GM23248 (cell line): ENCODE measurements around the gene CAPN11. TPM values are rescaled to one million over a fixed set of nuclear protein-coding genes. Genes with fewer than 3 reads are reported as not detected.

Source experiments
- DNase-seq: peaks from one replicate; pipeline ENCODE4 v3.0.0-alpha.2; 2015
- H2AFZ ChIP-seq: fragments of 200-600 bp; sonication (generic); 2 replicates; pipeline ENCODE4 v1.6.1; 2016; ENCODE audit warnings: antibody characterized with exemption
- H3F3A ChIP-seq: fragments of 200-600 bp; sonication (generic); 2 replicates; pipeline ENCODE4 v1.6.1; 2016; ENCODE audit warnings: mild to moderate bottlenecking, antibody characterized with exemption, mixed run types; ENCODE audit not compliant: insufficient read depth
- H3K27ac ChIP-seq: fragments of 200-600 bp; sonication (generic); 2 replicates; pipeline ENCODE4 v1.5.1; 2016; ENCODE audit warnings: mild to moderate bottlenecking
- H3K27me3 ChIP-seq: fragments of 200-600 bp; sonication (generic); replicated peaks from 2 replicates; pipeline ENCODE4 v1.6.1; 2016; ENCODE audit warnings: mild to moderate bottlenecking; ENCODE audit not compliant: insufficient read depth
- H3K36me3 ChIP-seq: fragments of 200-600 bp; sonication (generic); 2 replicates; pipeline ENCODE4 v1.6.1; 2016; ENCODE audit warnings: low read depth, mild to moderate bottlenecking
- H3K4me1 ChIP-seq: fragments of 200-600 bp; sonication (generic); 2 replicates; pipeline ENCODE4 v1.6.1; 2016; ENCODE audit warnings: mild to moderate bottlenecking; ENCODE audit not compliant: insufficient read depth
- H3K4me2 ChIP-seq: fragments of 200-600 bp; sonication (generic); one replicate; pipeline ENCODE4 v1.6.1; 2016; ENCODE audit warnings: mild to moderate bottlenecking; ENCODE audit not compliant: unreplicated experiment
- H3K4me3 ChIP-seq: fragments of 200-600 bp; sonication (generic); 2 replicates; pipeline ENCODE4 v1.5.1; 2016; ENCODE audit warnings: mild to moderate bottlenecking
- H3K79me2 ChIP-seq: fragments of 200-600 bp; sonication (generic); 2 replicates; pipeline ENCODE4 v1.6.1; 2016; ENCODE audit warnings: mild to moderate bottlenecking; ENCODE audit not compliant: insufficient read depth
- H3K9ac ChIP-seq: fragments of 200-600 bp; sonication (generic); 2 replicates; pipeline ENCODE4 v1.6.1; 2016; ENCODE audit warnings: mild to moderate bottlenecking
- H3K9me2 ChIP-seq: fragments of 200-600 bp; sonication (generic); 2 replicates; pipeline ENCODE4 v1.6.1; 2016; ENCODE audit warnings: mixed run types, mild to moderate bottlenecking, moderate library complexity; ENCODE audit not compliant: insufficient read depth
- H3K9me3 ChIP-seq: fragments of 200-600 bp; sonication (generic); one replicate; pipeline ENCODE4 v1.6.1; 2017; ENCODE audit warnings: low read depth
- H4K20me1 ChIP-seq: fragments of 200-600 bp; sonication (generic); 2 replicates; pipeline ENCODE4 v1.6.0; 2016; ENCODE audit not compliant: insufficient read depth
- EZH2 ChIP-seq: fragments of 200-600 bp; sonication (generic); IDR thresholded peaks from 2 replicates; pipeline ENCODE4 v1.6.1; 2018; ENCODE audit warnings: antibody characterized with exemption, mild to moderate bottlenecking; ENCODE audit not compliant: insufficient read depth, poor library complexity, severe bottlenecking
- EZH2phosphoT487 ChIP-seq: fragments of 200-600 bp; sonication (generic); IDR thresholded peaks from 2 replicates; pipeline ENCODE4 v1.6.1; 2018; ENCODE audit warnings: antibody characterized with exemption, moderate library complexity, mild to moderate bottlenecking, low read depth; ENCODE audit not compliant: insufficient read depth
- WGBS, 2 experiments: methylation state at CpG; one replicate each; pipeline ENCODE4 v1.1.6; 2015 to 2017; ENCODE audit warnings: low lambda C conversion rate in 2 of 2, low coverage in 1 of 2; ENCODE audit errors: missing lambda C conversion rate in 2 of 2; 5-methylcytosine and 5-hydroxymethylcytosine counted together
- in situ Hi-C: fragments of 300-500 bp; cut with MboI; formaldehyde crosslinking; loops from 2 replicates; pipeline ENCODE4 v1.15.0; 2020
- polyA plus RNA-seq: library from polyadenylated mRNA; unstranded; fragments of >200 nt; fragmentation: Nextera tagmentation; extraction: Ambion mirVana; gene quantifications from 2 replicates; pipeline ENCODE4 v1.2.1, GENCODE V29; 2016
- total RNA-seq: library from RNA; depleted of rRNA; stranded (reverse); fragments of >200 nt; shearing (Covaris generic); gene quantifications from 2 replicates; pipeline ENCODE4 v1.2.3, GENCODE V29; 2014; rRNA removed

The CAPN11 gene
- total RNA-seq = under 0.01 TPM in 1 of 2 replicates, not detected in the other
- not detected in 2 replicates for polyA plus RNA-seq

DNA sequence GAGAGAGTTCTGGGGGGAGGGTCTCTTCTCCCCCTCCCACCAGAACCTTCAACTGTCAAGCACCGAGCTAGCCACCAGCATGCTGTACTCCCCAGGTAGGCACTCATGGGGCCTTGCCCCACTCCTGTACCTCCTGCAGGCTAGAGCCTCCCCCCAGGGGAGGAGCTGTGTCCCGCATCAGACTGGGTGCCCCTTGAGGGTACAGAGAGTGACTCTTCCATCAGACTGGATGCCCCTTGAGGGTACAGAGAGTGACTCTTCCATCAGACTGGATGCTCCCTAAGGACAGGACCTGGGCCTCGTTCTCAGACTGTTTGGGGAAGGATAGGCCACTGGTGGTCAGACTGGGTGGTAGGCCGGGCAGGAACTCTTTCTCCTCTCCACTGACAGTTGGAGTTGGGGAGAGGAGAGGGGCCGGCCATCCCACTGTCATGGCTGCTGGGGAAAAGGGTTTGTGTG lies at the start of gene CAPN11:
Gene CAPN11 (plus strand): TSS at position 51 of the 459 bp plus-strand sequence. CDS start 29 bp downstream, at position 80.
- Histone ChIP-seq H3K27ac (no peak within 1 kb of the TSS), H3K9me3 (no peaks in the 10 kb centered on the region), H3F3A (peaks cover 12% of the 10 kb centered on the region), H3K4me1 (0 out of 2 replicates have a peak, but pooled peaks cover 9% of the 10 kb centered on the region), H2AFZ (no peak within 1 kb of the TSS), H3K4me2 (no peak within 1 kb of the TSS), H3K79me2 (no peaks in the 10 kb centered on the region), H3K27me3 (peaks cover 13% of the 10 kb centered on the region), H3K9ac (no peak within 1 kb of the TSS), H4K20me1 (no peaks in the 10 kb centered on the region), H3K4me3 (no peak within 1 kb of the TSS), H3K36me3 (no peaks in the 10 kb centered on the region), H3K9me2 (no peaks in the 10 kb centered on the region)
- 84 to 93% methylated on average over 5 of the region's 5 CpGs for WGBS, 2 experiments
- in situ Hi-C loops = no loop called here
- no peak for DNase-seq
- TF ChIP-seq EZH2 (no peak), EZH2phosphoT487 (no peak)

- Histone ChIP-seq H3K9me3 (no peaks in the 10 kb centered on the region), H3K9me2 (no peaks in the 10 kb centered on the region), H2AFZ (no peak overlapping the region), H3K4me3 (no peak overlapping the region), H3K36me3 (peaks cover 32% of the 10 kb centered on the region), H3K4me2 (no peak overlapping the region), H3K27me3 (no peaks in the 10 kb centered on the region), H3K4me1 (no peaks in the 10 kb centered on the region; the same call in 1 of the 2 replicates), H3K27ac (no peak overlapping the region), H3K9ac (no peak overlapping the region), H4K20me1 (no peaks in the 10 kb centered on the region), H3F3A (0 out of 2 replicates have a peak, but pooled peaks cover 5% of the 10 kb centered on the region), H3K79me2 (peaks cover 65% of the 10 kb centered on the region)
- 91 to 92% methylated on average over 10 of the region's 10 CpGs for WGBS, 2 experiments
- in situ Hi-C loops = no loop called here
- no peak for TF ChIP-seq EZH2phosphoT487
- TF ChIP-seq EZH2 = no peak
- no peak for DNase-seq
Measured at GRCh38 chr6:44109212-44109611, 49.4 kb upstream of the CAPN11 start.

- no peak for TF ChIP-seq EZH2
- Histone ChIP-seq H3F3A (0 out of 2 replicates have a peak, but pooled peaks cover 5% of the 10 kb centered on the region), H3K9me2 (no peaks in the 10 kb centered on the region), H3K9me3 (no peaks in the 10 kb centered on the region), H3K9ac (no peak overlapping the region), H3K79me2 (peaks cover 71% of the 10 kb centered on the region), H3K4me2 (no peak overlapping the region), H3K4me1 (peaks cover 4% of the 10 kb centered on the region), H2AFZ (no peak overlapping the region), H3K27me3 (no peaks in the 10 kb centered on the region), H4K20me1 (no peaks in the 10 kb centered on the region), H3K27ac (no peak overlapping the region), H3K4me3 (no peak overlapping the region), H3K36me3 (peaks cover 31% of the 10 kb centered on the region)
- no peak for DNase-seq
- in situ Hi-C loops = no loop called here
- 89 to 90% methylated on average over 6 of the region's 6 CpGs for WGBS, 2 experiments
Measured at GRCh38 chr6:44110005-44110676, 48.5 kb upstream of the CAPN11 start.

GRCh38 chr6:44110966-44111365 lies 47.7 kb upstream of the CAPN11 start:
- peaks cover 12% of the 10 kb centered on the region for H3K4me1 ChIP-seq
- peaks cover 74% of the 10 kb centered on the region for H3K79me2 ChIP-seq
- no peaks in the 10 kb centered on the region for H3K9me3 ChIP-seq
- no peaks in the 10 kb centered on the region for H3K9me2 ChIP-seq
- no peak for TF ChIP-seq EZH2
- no peak for TF ChIP-seq EZH2phosphoT487
- in situ Hi-C loops = no loop called here
- no peak for DNase-seq
- WGBS, 2 experiments = 89 to 91% methylated on average over 3 of the region's 3 CpGs
- no peak overlapping the region for H2AFZ ChIP-seq
- peaks cover 8% of the 10 kb centered on the region; the same call in 1 of the 2 replicates for H3F3A ChIP-seq
- peaks cover 29% of the 10 kb centered on the region for H3K36me3 ChIP-seq
- no peak overlapping the region for H3K4me2 ChIP-seq
- no peaks in the 10 kb centered on the region for H4K20me1 ChIP-seq
- H3K9ac ChIP-seq = no peak overlapping the region
- H3K27me3 ChIP-seq = no peaks in the 10 kb centered on the region
- H3K4me3 ChIP-seq = no peak overlapping the region
- no peak overlapping the region for H3K27ac ChIP-seq
